HUES48 (cell line): Measurements from ENCODE around the gene GPC5.

ENCODE experiments used
- H3K27ac ChIP-seq: one replicate; pipeline ENCODE4 v1.7.0; 2013; ENCODE audit warnings: low read depth, low read length, inconsistent platforms
- H3K27me3 ChIP-seq: 2 replicates; pipeline ENCODE4 v1.6.1; 2013; ENCODE audit warnings: mild to moderate bottlenecking, low read length; ENCODE audit not compliant: control insufficient read depth, insufficient read depth
- H3K36me3 ChIP-seq: 2 replicates; pipeline ENCODE4 v1.6.1; 2013; ENCODE audit warnings: low read length; ENCODE audit not compliant: control insufficient read depth, insufficient read depth
- H3K4me1 ChIP-seq: 2 replicates; pipeline ENCODE4 v1.6.1; 2013; ENCODE audit warnings: mild to moderate bottlenecking, low read length; ENCODE audit not compliant: control insufficient read depth, insufficient read depth
- H3K4me3 ChIP-seq: 2 replicates; pipeline ENCODE4 v1.5.1; 2013; ENCODE audit warnings: mild to moderate bottlenecking, low read depth, low read length
- H3K9ac ChIP-seq: 2 replicates; pipeline ENCODE4 v1.6.1; 2013; ENCODE audit warnings: mild to moderate bottlenecking, low read depth, low read length, moderate library complexity
- H3K9me3 ChIP-seq: 2 replicates; pipeline ENCODE4 v1.6.1; 2013; ENCODE audit warnings: low read length; ENCODE audit not compliant: control insufficient read depth, insufficient read depth

GPC5 gene

GRCh38 chr13:92300651-92301050, 902.2 kb downstream of the GPC5 start:
- no peak overlapping the region for H3K9ac ChIP-seq
- no peak overlapping the region for H3K27ac ChIP-seq
- no peak overlapping the region for H3K4me3 ChIP-seq
- H3K9me3 ChIP-seq = no peaks in the 10 kb centered on the region
- peaks cover 12% of the 10 kb centered on the region for H3K4me1 ChIP-seq
- no peaks in the 10 kb centered on the region for H3K36me3 ChIP-seq
- no peaks in the 10 kb centered on the region for H3K27me3 ChIP-seq

GRCh38 chr13:92303428-92303827, 905.0 kb downstream of the GPC5 start:
- no peaks in the 10 kb centered on the region for H3K36me3 ChIP-seq
- no peak overlapping the region for H3K4me3 ChIP-seq
- no peak overlapping the region for H3K27ac ChIP-seq
- H3K27me3 ChIP-seq = no peaks in the 10 kb centered on the region
- H3K4me1 ChIP-seq = peaks cover 11% of the 10 kb centered on the region
- H3K9me3 ChIP-seq = no peaks in the 10 kb centered on the region
- no peak overlapping the region for H3K9ac ChIP-seq

GRCh38 chr13:92307752-92308151, 909.3 kb downstream of the GPC5 start:
- Histone ChIP-seq H3K9me3 (no peaks in the 10 kb centered on the region), H3K4me3 (no peak overlapping the region), H3K27ac (no peak overlapping the region), H3K9ac (no peak overlapping the region), H3K4me1 (0 out of 2 replicates have a peak, but pooled peaks cover 3% of the 10 kb centered on the region), H3K27me3 (no peaks in the 10 kb centered on the region), H3K36me3 (no peaks in the 10 kb centered on the region)

- Histone ChIP-seq H3K9ac (no peak overlapping the region), H3K9me3 (no peaks in the 10 kb centered on the region), H3K4me3 (no peak overlapping the region), H3K36me3 (no peaks in the 10 kb centered on the region), H3K4me1 (no peaks in the 10 kb centered on the region), H3K27ac (no peak overlapping the region), H3K27me3 (no peaks in the 10 kb centered on the region)
Measured at GRCh38 chr13:92312823-92313222, 914.4 kb downstream of the GPC5 start.

DNA sequence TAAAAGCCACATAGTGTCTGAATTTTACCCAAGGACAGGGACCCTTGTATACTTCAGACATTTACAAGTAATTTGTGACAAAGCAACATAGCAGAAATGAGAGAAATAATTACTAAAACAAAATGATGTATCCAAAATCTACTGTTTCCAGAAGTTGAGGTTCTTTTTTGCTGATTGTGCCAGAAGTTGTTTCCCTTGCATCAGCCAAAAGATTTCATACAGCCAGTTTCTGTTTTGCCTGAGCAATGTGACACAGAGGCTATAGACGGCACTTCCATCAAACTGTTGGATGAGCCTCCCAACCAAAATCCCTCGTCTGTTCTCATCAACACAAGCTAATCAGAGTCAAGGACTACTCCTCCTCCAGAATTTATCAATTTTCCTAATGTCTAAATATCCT, 915.0 kb downstream of the GPC5 start:
- no peaks in the 10 kb centered on the region for H3K4me1 ChIP-seq
- no peaks in the 10 kb centered on the region for H3K27me3 ChIP-seq
- no peak overlapping the region for H3K9ac ChIP-seq
- H3K9me3 ChIP-seq = no peaks in the 10 kb centered on the region
- H3K27ac ChIP-seq = no peak overlapping the region
- H3K36me3 ChIP-seq = no peaks in the 10 kb centered on the region
- no peak overlapping the region for H3K4me3 ChIP-seq

DNA sequence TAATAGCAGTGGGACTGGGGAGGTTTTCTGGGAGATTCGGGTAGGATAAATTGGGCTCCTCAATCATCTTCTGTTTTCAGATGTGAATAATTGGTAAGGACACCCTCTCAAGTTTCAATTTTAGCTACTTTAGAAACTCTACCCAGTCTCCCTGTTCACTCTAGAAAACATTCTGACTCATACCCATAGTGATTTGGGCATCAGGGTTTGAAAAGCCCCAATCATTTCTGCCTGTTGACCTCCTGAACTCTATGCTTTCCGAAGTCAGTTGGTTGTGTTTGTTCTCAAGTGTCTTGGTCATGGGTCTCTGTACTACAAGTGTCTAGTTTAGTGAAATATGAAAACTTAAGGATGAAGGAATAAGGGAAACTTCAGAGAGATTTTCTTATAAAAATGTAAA, 916.8 kb downstream of the GPC5 start:
- H3K9me3 ChIP-seq = no peaks in the 10 kb centered on the region
- H3K4me1 ChIP-seq = no peaks in the 10 kb centered on the region
- H3K36me3 ChIP-seq = no peaks in the 10 kb centered on the region
- H3K27ac ChIP-seq = no peak overlapping the region
- no peak overlapping the region for H3K4me3 ChIP-seq
- no peak overlapping the region for H3K9ac ChIP-seq
- no peaks in the 10 kb centered on the region for H3K27me3 ChIP-seq

DNA sequence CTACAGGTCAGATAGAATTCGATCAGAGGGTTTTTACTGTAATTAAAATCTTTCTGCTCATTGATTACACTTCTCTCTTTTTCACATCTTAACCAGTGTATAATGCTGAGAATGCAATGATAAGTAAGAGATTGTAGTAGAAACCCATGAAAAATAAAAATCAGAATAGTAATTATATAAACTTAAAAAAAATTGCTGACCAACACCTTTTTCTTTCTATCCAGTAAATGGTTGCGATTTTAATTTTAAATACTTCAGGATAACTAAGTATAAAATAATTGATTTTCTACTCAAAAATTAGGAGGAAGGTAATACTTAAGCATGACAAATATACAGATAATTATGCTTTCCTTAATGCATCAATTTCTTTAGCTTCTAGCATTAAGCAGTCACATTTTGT, 917.6 kb downstream of the GPC5 start:
- no peak overlapping the region for H3K27ac ChIP-seq
- no peak overlapping the region for H3K9ac ChIP-seq
- H3K9me3 ChIP-seq = no peaks in the 10 kb centered on the region
- no peak overlapping the region for H3K4me3 ChIP-seq
- H3K36me3 ChIP-seq = no peaks in the 10 kb centered on the region
- no peaks in the 10 kb centered on the region for H3K27me3 ChIP-seq
- H3K4me1 ChIP-seq = no peaks in the 10 kb centered on the region

- H3K36me3 ChIP-seq = no peaks in the 10 kb centered on the region
- no peak overlapping the region for H3K27ac ChIP-seq
- H3K4me1 ChIP-seq = no peaks in the 10 kb centered on the region
- no peaks in the 10 kb centered on the region for H3K27me3 ChIP-seq
- H3K4me3 ChIP-seq = no peak overlapping the region
- no peak overlapping the region for H3K9ac ChIP-seq
- no peaks in the 10 kb centered on the region for H3K9me3 ChIP-seq
Measured at GRCh38 chr13:92317066-92317465, 918.6 kb downstream of the GPC5 start.

- Histone ChIP-seq H3K4me3 (no peak overlapping the region), H3K9me3 (no peaks in the 10 kb centered on the region), H3K9ac (no peak overlapping the region), H3K4me1 (no peaks in the 10 kb centered on the region), H3K36me3 (no peaks in the 10 kb centered on the region), H3K27ac (no peak overlapping the region), H3K27me3 (no peaks in the 10 kb centered on the region)
Measured at GRCh38 chr13:92320323-92320722, 921.9 kb downstream of the GPC5 start.

DNA sequence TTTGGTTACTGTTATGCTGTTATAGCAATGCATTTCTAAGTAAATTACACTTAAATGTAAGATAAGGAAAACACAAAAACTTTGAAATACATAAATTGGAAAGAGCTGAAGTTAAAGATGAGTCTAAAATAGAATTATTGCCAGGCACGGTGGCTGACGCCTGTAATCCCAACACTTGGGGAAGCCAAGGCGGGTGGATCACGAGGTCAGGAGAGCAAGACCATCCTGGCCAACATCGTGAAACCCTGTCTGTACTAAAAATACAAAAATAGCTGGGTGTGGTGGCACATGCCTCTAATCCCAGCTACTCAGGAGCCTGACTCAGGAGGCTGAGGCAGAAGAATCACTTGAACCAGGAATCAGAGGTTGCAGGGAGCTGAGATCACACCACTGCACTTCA, 922.8 kb downstream of the GPC5 start:
- no peaks in the 10 kb centered on the region for H3K36me3 ChIP-seq
- no peak overlapping the region for H3K27ac ChIP-seq
- H3K9ac ChIP-seq = no peak overlapping the region
- no peaks in the 10 kb centered on the region for H3K4me1 ChIP-seq
- no peak overlapping the region for H3K4me3 ChIP-seq
- no peaks in the 10 kb centered on the region for H3K27me3 ChIP-seq
- H3K9me3 ChIP-seq = no peaks in the 10 kb centered on the region

- Histone ChIP-seq H3K27me3 (no peaks in the 10 kb centered on the region), H3K27ac (no peak overlapping the region), H3K9ac (no peak overlapping the region), H3K36me3 (no peaks in the 10 kb centered on the region), H3K4me3 (no peak overlapping the region), H3K9me3 (no peaks in the 10 kb centered on the region), H3K4me1 (peaks cover 4% of the 10 kb centered on the region; the same call in 1 of the 2 replicates)
Measured at GRCh38 chr13:92345627-92346026, 947.2 kb downstream of the GPC5 start.

DNA sequence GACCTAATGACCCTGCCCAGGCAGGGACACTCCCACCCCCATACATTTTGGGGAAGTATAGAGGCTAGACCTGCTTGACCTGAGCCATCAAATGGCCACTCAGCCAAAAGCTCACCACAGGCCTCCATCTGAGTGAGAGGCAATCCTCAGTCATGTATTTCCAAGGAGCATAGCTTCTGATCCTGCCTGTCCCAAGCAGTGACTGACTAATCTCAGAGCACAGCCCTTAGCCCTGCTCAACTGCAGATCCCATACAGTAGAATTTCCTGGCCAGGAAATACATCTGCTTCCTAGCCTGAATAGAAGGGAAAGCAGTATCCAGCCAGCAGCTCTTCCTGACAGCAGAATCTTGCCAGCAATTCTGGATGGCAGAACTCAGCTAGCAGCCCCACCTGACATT, 947.6 kb downstream of the GPC5 start:
- no peaks in the 10 kb centered on the region for H3K36me3 ChIP-seq
- H3K27me3 ChIP-seq = no peaks in the 10 kb centered on the region
- H3K4me1 ChIP-seq = peaks cover 4% of the 10 kb centered on the region; the same call in 1 of the 2 replicates
- H3K4me3 ChIP-seq = no peak overlapping the region
- H3K27ac ChIP-seq = peak overlapping the region; percentile 28
- H3K9me3 ChIP-seq = no peaks in the 10 kb centered on the region
- no peak overlapping the region for H3K9ac ChIP-seq
